Thyroid gland (tissue), 4 donors: ENCODE data around the gene LHFPL2.

ENCODE experiments used
- CTCF ChIP-seq, 6 experiments: fragments of 200-600 bp in 3 of 6; fragments of 450-650 bp in 3 of 6; sonication (generic) in 3 of 6; IDR thresholded peaks; one replicate each; pipeline ENCODE4 v1.5.1; 2016 to 2019; ENCODE audit warnings: antibody characterized with exemption in 6 of 6, mild to moderate bottlenecking in 2 of 6, inconsistent platforms in 1 of 6, moderate library complexity in 1 of 6
- POLR2A ChIP-seq, 2 donors: fragments of 450-650 bp; IDR thresholded peaks; one replicate each; pipeline ENCODE4 v1.6.1; 2017; ENCODE audit warnings: antibody characterized with exemption in 2 of 2, mild to moderate bottlenecking in 2 of 2, moderate library complexity in 1 of 2

GRCh38 chr5:78657201-78657600, 8.6 kb upstream of the LHFPL2 start:
- no peak for TF ChIP-seq POLR2A (IDR thresholded peaks at IDR 0.05)
- no peak for TF ChIP-seq CTCF (IDR thresholded peaks at IDR 0.05)
